GM12892 (cell line): ENCODE results near the gene RBBP8.

Source experiments
- POLR2A ChIP-seq: IDR thresholded peaks from 2 replicates; pipeline ENCODE4 v1.6.1; 2011; ENCODE audit warnings: low read depth, low read length, control low read depth
- POLR2AphosphoS5 ChIP-seq: IDR thresholded peaks from 2 replicates; pipeline ENCODE4 v1.6.1; 2011; ENCODE audit warnings: low read depth, low read length, control low read depth

GRCh38 chr18:22936515-22936914, 3.4 kb downstream of the RBBP8 start:
- no peak for TF ChIP-seq POLR2A
- no peak for TF ChIP-seq POLR2AphosphoS5
